Measurements from ENCODE around the gene CEP85L.

CEP85L gene

DNA sequence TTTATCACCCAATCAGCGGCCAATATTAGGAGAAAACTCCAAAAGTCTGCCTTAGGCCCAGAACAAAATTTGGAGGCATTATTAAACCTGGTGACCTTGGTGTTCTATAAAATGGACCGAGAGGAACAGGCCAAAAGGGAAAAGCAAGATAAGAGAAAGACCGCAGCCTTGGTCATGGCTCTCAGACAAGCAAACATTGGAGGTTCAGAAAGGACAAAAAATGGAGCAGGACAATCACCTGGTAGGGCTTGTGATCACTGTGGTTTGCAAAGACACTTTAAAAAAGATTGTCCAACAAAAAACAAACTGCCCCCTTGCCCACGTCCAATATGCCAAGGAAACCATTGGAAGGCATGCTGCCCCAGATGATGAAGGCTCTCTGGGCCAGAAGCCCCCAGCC, 31.2 kb downstream of the CEP85L start:
- no peak for DNase-seq (ENCODE audit: low read depth)

- peak; percentile 8 for DNase-seq (ENCODE audit: low read depth)
Measured at GRCh38 chr6:118618676-118619377, 32.6 kb downstream of the CEP85L start.

DNA sequence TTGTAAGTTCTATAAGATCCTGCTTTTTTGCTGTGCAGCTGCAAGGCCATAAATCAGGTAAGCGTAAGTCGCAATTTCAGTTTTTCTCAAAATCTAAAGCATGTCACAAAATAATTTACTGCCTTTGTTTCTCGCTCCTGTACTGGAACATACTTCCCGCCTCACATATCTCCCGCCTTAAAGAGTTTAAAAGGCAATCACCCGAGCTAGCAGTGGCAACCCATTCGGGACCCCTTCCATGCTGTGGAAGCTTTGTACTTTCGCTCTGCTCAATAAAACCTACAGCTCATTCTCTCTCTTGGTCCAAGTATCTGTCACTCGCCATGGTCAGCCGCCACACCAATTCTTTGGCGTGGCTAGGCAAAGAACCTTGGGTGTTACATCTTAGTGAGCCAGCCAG, 34.0 kb downstream of the CEP85L start:
- DNase-seq (ENCODE audit: low read depth) = no peak

DNA sequence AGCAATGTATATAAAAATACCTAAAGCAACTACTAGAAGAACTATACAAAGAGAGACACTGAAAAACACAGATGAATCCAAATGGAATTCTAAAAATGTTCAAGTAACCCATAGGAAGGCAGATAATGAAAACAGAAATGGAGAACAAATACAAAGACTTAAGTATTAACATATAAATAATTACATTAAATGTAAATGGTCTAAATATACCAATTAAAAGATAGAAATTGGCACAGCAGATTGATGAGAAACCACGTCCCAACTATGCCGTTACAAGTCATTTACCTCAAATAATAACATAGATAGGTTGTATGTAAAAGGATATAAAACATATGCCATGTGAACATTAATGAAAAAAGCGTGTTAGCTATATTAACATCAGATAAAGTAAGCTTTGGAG, 40.1 kb downstream of the CEP85L start:
- no peak for DNase-seq (ENCODE audit: low read depth)

- no peak for DNase-seq (ENCODE audit: low read depth)
Measured at GRCh38 chr6:118606858-118607257, 44.5 kb downstream of the CEP85L start.

GRCh38 chr6:118606268-118606667, 45.1 kb downstream of the CEP85L start:
- no peak for DNase-seq (ENCODE audit: low read depth)

DNA sequence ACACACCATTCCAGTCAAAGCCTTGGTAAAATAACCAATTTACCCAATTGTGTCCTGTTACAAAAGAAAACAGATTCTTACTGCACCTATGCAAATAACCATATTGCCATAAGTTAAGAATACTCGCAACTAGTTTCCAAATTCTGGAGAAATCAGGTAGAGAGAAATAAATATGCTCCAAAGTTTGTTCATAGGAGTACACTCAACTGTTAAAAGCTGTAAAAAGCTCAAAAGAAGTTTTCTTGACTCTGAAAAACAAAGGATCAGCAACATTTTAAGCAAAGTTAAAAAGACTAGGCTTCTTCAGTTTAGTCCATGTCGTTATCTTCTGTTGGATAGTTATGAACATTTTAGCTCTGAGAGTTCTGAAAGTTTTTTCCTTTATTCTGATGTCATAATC, 48.0 kb downstream of the CEP85L start:
- no peak for DNase-seq (ENCODE audit: low read depth)

DNA sequence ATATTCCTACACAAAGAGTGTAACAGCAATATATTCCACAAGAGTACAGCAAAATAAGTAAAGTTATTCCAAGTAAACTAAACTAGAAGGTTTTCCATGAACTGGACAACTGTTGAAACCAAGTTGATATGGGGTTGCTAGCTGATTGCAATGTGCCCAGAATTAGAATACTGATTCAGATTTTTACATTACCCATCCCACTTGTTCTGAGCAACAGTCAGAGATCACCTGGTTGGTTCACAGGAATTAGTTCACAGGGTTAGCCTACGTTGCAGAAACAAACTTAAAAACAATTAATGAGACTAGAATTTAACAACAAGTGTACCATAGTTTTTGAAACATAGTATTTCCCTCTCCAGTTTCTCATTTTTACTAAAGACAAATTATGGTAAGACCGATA, 49.1 kb downstream of the CEP85L start:
- DNase-seq (ENCODE audit: low read depth) = no peak

DNA sequence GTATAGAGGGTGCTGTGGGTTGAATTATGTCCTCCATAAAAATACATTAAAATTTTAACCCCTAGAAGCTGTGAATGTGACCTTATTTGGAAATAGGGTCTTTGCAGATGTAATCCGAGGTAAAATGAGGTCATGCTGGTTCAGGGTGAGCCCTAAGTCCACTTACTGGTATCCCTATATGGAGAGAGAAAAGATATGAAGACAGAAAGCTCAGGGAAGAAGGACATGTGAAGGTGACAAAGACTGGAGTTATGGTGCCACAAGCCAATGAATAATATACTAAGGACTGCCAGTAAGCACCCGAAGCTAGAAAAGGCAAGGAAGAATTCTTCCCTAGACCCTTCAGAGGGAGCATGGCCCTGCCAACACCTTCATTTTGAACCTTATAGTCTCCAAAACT, 53.1 kb downstream of the CEP85L start:
- no peak for DNase-seq (ENCODE audit: low read depth)

- no peak for DNase-seq (ENCODE audit: low read depth)
Measured at GRCh38 chr6:118597636-118598035, 53.8 kb downstream of the CEP85L start.

DNA sequence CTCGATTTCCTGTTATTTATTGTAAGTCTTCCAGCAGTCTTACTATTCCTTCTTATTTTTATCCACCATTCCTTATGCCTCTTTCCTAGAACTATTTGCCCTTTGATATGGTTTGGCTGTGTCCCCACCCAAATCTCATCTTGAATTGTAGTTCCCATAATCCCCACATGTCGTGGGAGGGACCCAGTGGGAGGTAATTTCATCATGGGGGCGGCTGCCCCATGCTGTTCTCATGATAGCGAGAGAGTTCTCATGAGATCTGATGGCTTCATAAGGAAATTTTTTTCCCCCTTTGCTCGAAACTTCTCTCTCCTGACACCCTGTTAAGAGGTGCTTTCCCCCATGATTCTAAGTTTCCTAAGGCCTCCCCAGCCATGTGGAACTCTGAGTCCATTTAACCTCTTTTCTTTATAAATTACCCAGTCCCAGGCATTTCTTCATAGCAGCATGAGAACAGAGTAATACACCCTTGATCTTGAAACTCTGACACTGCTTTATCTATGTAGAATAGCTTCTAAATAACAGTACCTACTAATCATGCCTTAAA, 54.5 kb downstream of the CEP85L start:
- DNase-seq (ENCODE audit: low read depth) = no peak

DNA sequence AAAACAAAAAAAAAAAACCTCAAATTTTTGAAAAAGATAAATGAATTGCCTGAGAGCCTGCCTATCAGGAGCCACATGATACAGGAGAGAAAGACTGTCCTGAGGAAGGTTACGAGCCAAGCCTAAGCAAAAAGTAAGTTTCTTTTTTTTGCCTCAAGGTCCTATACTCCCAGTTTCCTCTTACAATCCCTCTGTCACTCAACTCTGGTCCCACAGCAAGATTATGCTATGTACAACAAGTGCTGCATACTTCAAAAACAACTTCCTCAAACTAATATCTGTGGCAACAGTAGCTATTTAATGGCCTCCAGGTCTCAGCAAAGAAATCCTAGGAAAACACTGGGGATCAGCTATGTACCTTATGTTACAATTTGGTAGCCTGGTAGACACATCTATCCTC, 56.5 kb downstream of the CEP85L start:
- no peak for DNase-seq (ENCODE audit: low read depth)

GRCh38 chr6:118591897-118592296, 59.5 kb downstream of the CEP85L start:
- no peak for DNase-seq (ENCODE audit: low read depth)

DNA sequence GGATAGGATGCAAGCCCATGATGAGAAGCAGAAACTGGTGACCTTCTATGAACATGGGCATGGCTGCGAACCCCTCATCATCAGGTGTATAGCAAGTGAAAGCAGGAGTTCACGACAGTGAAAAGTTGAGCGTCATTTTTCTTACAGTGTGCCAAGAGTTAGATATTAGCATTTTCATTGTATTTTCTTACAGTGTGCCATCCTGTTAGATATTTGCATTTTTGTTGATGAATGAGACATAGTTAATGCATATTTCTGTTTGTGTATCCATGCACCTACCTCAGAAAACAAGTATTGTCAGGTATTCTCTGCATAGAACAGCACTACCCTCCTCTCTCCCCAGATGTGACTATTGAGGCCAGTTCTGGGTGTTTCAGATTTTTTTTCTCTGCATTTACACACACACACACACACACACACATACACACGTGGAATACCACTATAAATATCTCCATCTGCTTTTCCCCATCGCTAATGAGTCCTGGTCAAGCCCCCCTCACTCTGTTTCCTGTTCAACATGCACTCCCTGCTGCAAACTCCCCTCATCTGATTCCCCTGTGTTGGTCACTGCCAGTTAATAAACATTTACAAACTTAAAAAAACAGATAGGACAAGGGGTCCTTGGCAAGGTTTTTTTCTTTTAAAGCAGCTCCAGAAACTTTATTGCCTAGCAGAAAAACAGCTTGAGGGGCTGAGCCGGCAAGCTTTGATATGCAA, 61.6 kb downstream of the CEP85L start:
- DNase-seq (ENCODE audit: low read depth) = no peak

GRCh38 chr6:118589186-118589585, 62.2 kb downstream of the CEP85L start:
- no peak for DNase-seq (ENCODE audit: low read depth)

DNA sequence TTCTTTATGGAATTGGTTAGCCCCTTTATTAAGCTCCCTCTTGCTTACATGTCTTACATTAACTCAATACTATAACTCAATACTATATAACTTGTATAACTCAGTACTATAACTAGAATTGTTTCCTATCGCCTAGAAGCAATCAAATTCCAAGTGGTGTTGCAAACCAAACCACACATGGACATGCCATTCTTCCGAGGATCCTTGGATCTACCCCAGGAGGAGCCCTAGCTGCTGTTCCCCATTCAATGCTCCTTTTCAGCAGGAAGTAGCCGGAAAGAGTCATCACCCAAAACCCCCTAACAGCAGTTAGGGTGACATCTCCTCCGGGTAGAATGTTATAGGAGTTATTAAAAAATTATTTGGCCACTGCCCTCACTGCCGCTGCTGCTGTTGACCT, 62.8 kb downstream of the CEP85L start:
- DNase-seq (ENCODE audit: low read depth) = no peak

GRCh38 chr6:118586746-118587485, 64.5 kb downstream of the CEP85L start:
- no peak for DNase-seq (ENCODE audit: low read depth)

GRCh38 chr6:118584911-118585310, 66.5 kb downstream of the CEP85L start:
- no peak for DNase-seq (ENCODE audit: low read depth)

- DNase-seq (ENCODE audit: low read depth) = no peak
Measured at GRCh38 chr6:118581489-118581959, 69.9 kb downstream of the CEP85L start.

DNA sequence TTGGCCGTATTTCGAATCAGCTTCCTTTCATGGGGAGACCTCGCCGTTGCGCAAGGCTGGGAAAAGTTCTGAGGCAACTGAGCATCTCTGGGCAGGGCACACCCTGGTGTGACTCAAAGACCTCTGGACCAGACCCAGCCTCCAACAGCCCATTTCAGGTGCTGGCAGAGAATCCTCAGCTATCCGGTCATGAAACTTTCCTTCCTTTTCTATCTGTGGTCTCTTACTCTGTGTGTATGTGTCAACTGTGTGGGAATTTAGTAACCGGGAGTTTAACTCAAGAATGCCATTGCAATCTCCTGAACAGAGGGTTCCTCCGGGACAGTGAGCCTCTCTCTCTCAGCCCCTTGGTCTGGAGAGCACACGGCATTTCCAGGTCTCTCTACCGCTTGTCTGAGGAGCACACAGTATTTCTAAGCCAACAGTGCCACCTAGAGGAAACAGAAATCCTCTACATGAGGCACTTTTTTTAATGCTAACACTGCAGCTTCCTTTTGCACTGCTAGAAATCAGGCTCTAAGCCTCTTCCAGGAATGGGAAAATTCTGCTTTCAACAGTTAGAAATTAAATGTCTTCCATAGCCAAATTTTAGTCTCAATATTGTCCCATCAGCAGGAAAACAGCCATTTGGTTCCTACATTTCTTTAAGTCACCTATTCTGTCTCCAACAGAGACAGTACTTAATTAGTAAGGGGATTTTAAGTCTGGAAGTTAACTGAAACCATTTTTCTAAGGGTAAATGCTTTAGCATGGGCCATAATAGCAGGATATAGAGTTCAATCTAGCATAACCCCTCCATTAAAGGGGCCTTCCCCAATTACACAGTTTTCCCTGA, 70.6 kb downstream of the CEP85L start:
- peak; percentile 65 for DNase-seq (ENCODE audit: low read depth)

- no peak for DNase-seq (ENCODE audit: low read depth)
Measured at GRCh38 chr6:118579786-118580185, 71.6 kb downstream of the CEP85L start.

- no peak for DNase-seq (ENCODE audit: low read depth)
Measured at GRCh38 chr6:118578617-118579016, 72.8 kb downstream of the CEP85L start.

Measured in fibroblast of the conjunctiva (primary cell).